22Rv1 (cell line): ENCODE measurements around the gene TPST2.

Source experiments
- ZFX ChIP-seq: fragments of 450-650 bp; IDR thresholded peaks from 2 replicates; pipeline ENCODE4 v1.6.1; 2017; ENCODE audit warnings: antibody characterized with exemption, borderline replicate concordance
- TF ChIP-seq, protein P1 (sequence below): fragments of 450-650 bp; IDR thresholded peaks from 2 replicates; pipeline ENCODE4 v1.5.1; 2017; ENCODE audit warnings: mild to moderate bottlenecking

DNA sequence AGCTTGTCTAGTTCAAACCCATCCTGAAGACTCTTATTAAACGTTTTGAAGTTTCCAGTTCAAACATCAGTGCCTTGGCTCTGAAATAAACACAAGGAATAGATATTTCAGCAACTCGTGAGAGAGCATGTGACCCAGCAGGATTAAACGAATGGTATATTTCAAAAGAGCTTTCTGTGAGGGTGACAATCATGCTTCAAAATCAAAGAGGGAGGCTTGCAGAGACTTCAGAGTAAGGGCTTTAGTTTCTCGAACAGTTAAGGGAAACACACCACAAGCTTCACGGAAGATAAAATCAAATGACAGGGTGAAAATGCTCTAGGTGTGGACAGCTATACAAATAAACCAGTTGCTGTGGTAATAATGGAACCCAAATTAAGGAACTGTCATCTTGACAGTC lies 107.8 kb downstream of the TPST2 start:
- TF ChIP-seq, protein P1, sequence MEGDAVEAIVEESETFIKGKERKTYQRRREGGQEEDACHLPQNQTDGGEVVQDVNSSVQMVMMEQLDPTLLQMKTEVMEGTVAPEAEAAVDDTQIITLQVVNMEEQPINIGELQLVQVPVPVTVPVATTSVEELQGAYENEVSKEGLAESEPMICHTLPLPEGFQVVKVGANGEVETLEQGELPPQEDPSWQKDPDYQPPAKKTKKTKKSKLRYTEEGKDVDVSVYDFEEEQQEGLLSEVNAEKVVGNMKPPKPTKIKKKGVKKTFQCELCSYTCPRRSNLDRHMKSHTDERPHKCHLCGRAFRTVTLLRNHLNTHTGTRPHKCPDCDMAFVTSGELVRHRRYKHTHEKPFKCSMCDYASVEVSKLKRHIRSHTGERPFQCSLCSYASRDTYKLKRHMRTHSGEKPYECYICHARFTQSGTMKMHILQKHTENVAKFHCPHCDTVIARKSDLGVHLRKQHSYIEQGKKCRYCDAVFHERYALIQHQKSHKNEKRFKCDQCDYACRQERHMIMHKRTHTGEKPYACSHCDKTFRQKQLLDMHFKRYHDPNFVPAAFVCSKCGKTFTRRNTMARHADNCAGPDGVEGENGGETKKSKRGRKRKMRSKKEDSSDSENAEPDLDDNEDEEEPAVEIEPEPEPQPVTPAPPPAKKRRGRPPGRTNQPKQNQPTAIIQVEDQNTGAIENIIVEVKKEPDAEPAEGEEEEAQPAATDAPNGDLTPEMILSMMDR = no peak
- TF ChIP-seq ZFX = no peak
